Loucy (cell line): Measurements from ENCODE around the gene MIPEP.

Experiments
- H2AFZ ChIP-seq: fragments of 200-600 bp; sonication (generic); 2 replicates; pipeline ENCODE4 v1.6.0; 2016; ENCODE audit warnings: antibody characterized with exemption, mild to moderate bottlenecking, low read length, moderate library complexity
- H3F3A ChIP-seq: fragments of 200-600 bp; 2 replicates; pipeline ENCODE4 v1.6.0; 2016; ENCODE audit warnings: antibody characterized with exemption, low read depth, mild to moderate bottlenecking
- H3K27me3 ChIP-seq: fragments of 200-600 bp; sonication (generic); 2 replicates; pipeline ENCODE4 v1.6.1; 2014; ENCODE audit warnings: low read length, mild to moderate bottlenecking; ENCODE audit not compliant: insufficient read depth, poor library complexity, severe bottlenecking
- H3K36me3 ChIP-seq: fragments of 200-600 bp; sonication (generic); 2 replicates; pipeline ENCODE4 v1.6.1; 2016; ENCODE audit warnings: low read length; ENCODE audit not compliant: insufficient read depth
- H3K4me1 ChIP-seq: fragments of 200-600 bp; sonication (generic); 2 replicates; pipeline ENCODE4 v1.5.1; 2014; ENCODE audit warnings: low read length, mild to moderate bottlenecking; ENCODE audit not compliant: insufficient read depth, poor library complexity, severe bottlenecking
- H3K4me2 ChIP-seq: fragments of 200-600 bp; sonication (generic); 2 replicates; pipeline ENCODE4 v1.6.0; 2014; ENCODE audit warnings: antibody characterized with exemption, low read length, low read depth, mild to moderate bottlenecking; ENCODE audit not compliant: poor library complexity, severe bottlenecking
- H3K4me3 ChIP-seq: fragments of 200-600 bp; sonication (generic); 2 replicates; pipeline ENCODE4 v1.5.1; 2014; ENCODE audit warnings: low read length, mild to moderate bottlenecking, mixed read lengths; ENCODE audit not compliant: poor library complexity, severe bottlenecking
- H3K79me2 ChIP-seq: fragments of 200-600 bp; sonication (generic); 2 replicates; pipeline ENCODE4 v1.6.1; 2014; ENCODE audit warnings: low read length; ENCODE audit not compliant: insufficient read depth
- H3K9ac ChIP-seq: fragments of 200-600 bp; sonication (generic); 2 replicates; pipeline ENCODE4 v1.6.0; 2014; ENCODE audit warnings: mild to moderate bottlenecking, low read depth, low read length, moderate library complexity; ENCODE audit not compliant: poor library complexity, severe bottlenecking
- H3K9me2 ChIP-seq: fragments of 200-600 bp; sonication (generic); replicated peaks from 2 replicates; pipeline ENCODE4 v1.6.1; 2016; ENCODE audit warnings: low read depth, low read length, mixed read lengths
- H3K9me3 ChIP-seq: fragments of 200-600 bp; sonication (generic); 2 replicates; pipeline ENCODE4 v1.6.1; 2014; ENCODE audit warnings: mild to moderate bottlenecking, antibody characterized with exemption, low read length, low read depth; ENCODE audit not compliant: insufficient read depth
- H4K20me1 ChIP-seq: fragments of 200-600 bp; sonication (generic); 2 replicates; pipeline ENCODE4 v1.6.0; 2014; ENCODE audit warnings: antibody characterized with exemption, low read length, mild to moderate bottlenecking; ENCODE audit not compliant: insufficient read depth, poor library complexity, severe bottlenecking
- EZH2phosphoT487 ChIP-seq: fragments of 200-600 bp; IDR thresholded peaks from 2 replicates; pipeline ENCODE4 v1.6.1; 2018; ENCODE audit warnings: antibody characterized with exemption, mild to moderate bottlenecking, moderate library complexity, borderline replicate concordance
- TF ChIP-seq, protein P1 (sequence below): fragments of 200-600 bp; sonication (generic); conservative IDR thresholded peaks from 2 replicates; pipeline ENCODE4 v1.5.1; 2014; ENCODE audit warnings: mild to moderate bottlenecking, antibody characterized with exemption, low read length

The MIPEP gene

DNA sequence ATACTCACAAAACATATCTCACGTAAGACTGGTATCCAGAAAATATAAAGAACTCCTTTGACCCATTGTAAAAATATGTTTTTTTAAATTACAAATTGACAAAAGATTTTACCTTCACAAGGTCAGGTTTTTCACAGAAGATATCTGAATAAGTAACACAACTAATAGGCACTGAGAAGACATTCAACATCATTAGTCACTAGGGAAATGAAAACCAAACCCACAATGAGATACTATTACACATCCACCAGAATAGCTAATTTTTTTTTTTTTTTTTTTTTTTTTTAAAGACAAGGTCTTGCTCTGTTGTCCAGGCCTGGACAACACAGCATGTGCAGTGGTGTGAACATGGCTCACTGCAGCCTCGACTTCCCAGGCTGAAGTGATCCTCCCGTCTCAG is 157.5 kb downstream of the MIPEP start:
- Histone ChIP-seq H4K20me1 (no peaks in the 10 kb centered on the region), H3F3A (no peaks in the 10 kb centered on the region), H3K27me3 (no peaks in the 10 kb centered on the region), H3K9me2 (no peaks in the 10 kb centered on the region), H2AFZ (no peak overlapping the region), H3K4me1 (no peaks in the 10 kb centered on the region), H3K36me3 (no peaks in the 10 kb centered on the region), H3K9me3 (no peaks in the 10 kb centered on the region), H3K79me2 (no peaks in the 10 kb centered on the region), H3K9ac (no peak overlapping the region), H3K4me3 (no peak overlapping the region), H3K4me2 (no peak overlapping the region)
- TF ChIP-seq, protein P1, sequence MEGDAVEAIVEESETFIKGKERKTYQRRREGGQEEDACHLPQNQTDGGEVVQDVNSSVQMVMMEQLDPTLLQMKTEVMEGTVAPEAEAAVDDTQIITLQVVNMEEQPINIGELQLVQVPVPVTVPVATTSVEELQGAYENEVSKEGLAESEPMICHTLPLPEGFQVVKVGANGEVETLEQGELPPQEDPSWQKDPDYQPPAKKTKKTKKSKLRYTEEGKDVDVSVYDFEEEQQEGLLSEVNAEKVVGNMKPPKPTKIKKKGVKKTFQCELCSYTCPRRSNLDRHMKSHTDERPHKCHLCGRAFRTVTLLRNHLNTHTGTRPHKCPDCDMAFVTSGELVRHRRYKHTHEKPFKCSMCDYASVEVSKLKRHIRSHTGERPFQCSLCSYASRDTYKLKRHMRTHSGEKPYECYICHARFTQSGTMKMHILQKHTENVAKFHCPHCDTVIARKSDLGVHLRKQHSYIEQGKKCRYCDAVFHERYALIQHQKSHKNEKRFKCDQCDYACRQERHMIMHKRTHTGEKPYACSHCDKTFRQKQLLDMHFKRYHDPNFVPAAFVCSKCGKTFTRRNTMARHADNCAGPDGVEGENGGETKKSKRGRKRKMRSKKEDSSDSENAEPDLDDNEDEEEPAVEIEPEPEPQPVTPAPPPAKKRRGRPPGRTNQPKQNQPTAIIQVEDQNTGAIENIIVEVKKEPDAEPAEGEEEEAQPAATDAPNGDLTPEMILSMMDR, result no peak
- no peak for TF ChIP-seq EZH2phosphoT487

DNA sequence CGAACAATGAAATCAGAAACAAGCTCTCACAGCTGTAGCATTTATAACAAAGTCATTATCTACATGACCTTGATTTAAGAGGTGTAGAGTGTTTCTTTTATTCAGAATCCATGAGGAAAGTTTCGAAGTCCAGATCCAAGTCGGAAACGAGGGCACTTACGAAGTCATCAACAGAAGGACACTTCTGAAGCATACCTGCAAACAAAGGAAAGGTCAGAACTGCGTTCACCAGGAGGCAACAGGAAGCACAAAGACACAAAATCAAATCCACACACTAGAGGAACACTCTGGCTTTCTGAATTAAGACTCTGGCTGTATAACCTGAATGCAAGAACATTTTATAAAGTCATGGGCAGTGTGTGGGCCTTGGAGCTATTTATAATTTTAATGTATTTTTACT is 158.9 kb downstream of the MIPEP start:
- Histone ChIP-seq H3K36me3 (no peaks in the 10 kb centered on the region), H3K4me2 (no peak overlapping the region), H3K9ac (no peak overlapping the region), H3K9me2 (no peaks in the 10 kb centered on the region), H3K79me2 (no peaks in the 10 kb centered on the region), H4K20me1 (no peaks in the 10 kb centered on the region), H2AFZ (no peak overlapping the region), H3K27me3 (no peaks in the 10 kb centered on the region), H3K9me3 (no peaks in the 10 kb centered on the region), H3F3A (no peaks in the 10 kb centered on the region), H3K4me3 (no peak overlapping the region), H3K4me1 (no peaks in the 10 kb centered on the region)
- TF ChIP-seq, protein P1, result no peak
- TF ChIP-seq EZH2phosphoT487, result no peak

DNA sequence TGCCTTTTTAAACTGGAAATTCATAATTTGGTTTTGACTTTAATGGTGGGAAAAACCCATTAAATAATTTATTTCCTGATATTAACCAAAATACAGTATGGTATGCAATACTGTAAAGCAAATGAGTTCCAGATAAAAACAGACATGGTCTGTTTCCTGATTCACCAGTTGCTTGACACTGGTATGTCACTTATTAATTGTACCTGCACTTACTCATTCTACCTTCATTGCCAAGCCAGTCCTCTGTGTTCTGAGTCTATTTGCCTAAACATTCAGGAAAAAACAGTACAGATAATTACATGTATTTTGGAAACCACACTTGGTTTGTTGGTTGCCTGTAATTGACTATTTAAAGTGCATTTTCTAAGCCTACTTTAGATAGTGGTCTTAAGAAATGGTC is 159.7 kb downstream of the MIPEP start:
- Histone ChIP-seq H3K9ac (no peak overlapping the region), H3K79me2 (no peaks in the 10 kb centered on the region), H3K4me2 (no peak overlapping the region), H3K4me3 (no peak overlapping the region), H3K9me2 (no peaks in the 10 kb centered on the region), H3F3A (no peaks in the 10 kb centered on the region), H3K4me1 (no peaks in the 10 kb centered on the region), H2AFZ (no peak overlapping the region), H3K36me3 (no peaks in the 10 kb centered on the region), H3K9me3 (no peaks in the 10 kb centered on the region), H3K27me3 (no peaks in the 10 kb centered on the region), H4K20me1 (no peaks in the 10 kb centered on the region)
- TF ChIP-seq, protein P1, result no peak
- TF ChIP-seq EZH2phosphoT487, result no peak
